Esophagus squamous epithelium (tissue), 5 donors: Measurements from ENCODE around the gene KEL. TPM values are rescaled to one million over a fixed set of nuclear protein-coding genes. Genes with fewer than 3 reads are reported as not detected.

Experiments used
- DNase-seq: peaks from one replicate; lab custom pipeline; 2025; lab: John Stamatoyannopoulos, UW
- H3K27ac ChIP-seq, 4 donors: fragments of 200-600 bp; sonication (generic); one replicate each; pipeline ENCODE4 v1.5.1; 2016 to 2019; ENCODE audit warnings: mild to moderate bottlenecking in 1 of 4
- H3K27me3 ChIP-seq, 4 donors: fragments of 200-600 bp; sonication (generic); 1 replicate in 3 of 4; 2 replicates in 1 of 4; pipeline versions ENCODE4 v1.5.1 to v1.6.0; 2017 to 2021; ENCODE audit warnings: antibody characterized with exemption in 1 of 4
- H3K36me3 ChIP-seq, 3 donors: fragments of 200-600 bp; sonication (generic); one replicate each; pipeline ENCODE4 v1.5.1; 2016 to 2019
- H3K4me1 ChIP-seq, 3 donors: fragments of 200-600 bp; sonication (generic); one replicate each; pipeline ENCODE4 v1.5.1; 2017 to 2019
- H3K4me3 ChIP-seq, 4 donors: fragments of 200-600 bp; sonication (generic); 1 replicate in 3 of 4; 2 replicates in 1 of 4; pipeline ENCODE4 v1.5.1; 2016 to 2019; ENCODE audit warnings: mild to moderate bottlenecking in 2 of 4, moderate library complexity in 1 of 4
- H3K9me3 ChIP-seq, 3 donors: fragments of 200-600 bp; sonication (generic); one replicate each; pipeline ENCODE4 v1.5.1; 2016 to 2019
- CTCF ChIP-seq, 6 experiments: fragments of 450-650 bp in 4 of 6; fragments of 200-600 bp in 2 of 6; sonication (generic) in 2 of 6; IDR thresholded peaks; one replicate each; pipeline ENCODE4 v1.5.1; 2016 to 2019; ENCODE audit warnings: antibody characterized with exemption in 6 of 6, mild to moderate bottlenecking in 4 of 6, moderate library complexity in 4 of 6
- POLR2A ChIP-seq, 4 donors: fragments of 450-650 bp; IDR thresholded peaks; one replicate each; pipeline ENCODE4 v1.6.1; 2017; ENCODE audit warnings: antibody characterized with exemption in 4 of 4, mild to moderate bottlenecking in 4 of 4, moderate library complexity in 3 of 4
- WGBS, 2 donors: methylation state at CpG; one replicate each; pipeline ENCODE4 v1.1.5; 2018; 5-methylcytosine and 5-hydroxymethylcytosine counted together
- intact Hi-C: fragments of 100-400 bp; cut with DNase I; formaldehyde crosslinking; loops from one replicate; pipeline ENCODE4 v1.15.0; 2022
- total RNA-seq, 4 donors: library from RNA; depleted of rRNA; stranded (reverse); fragments of >200 nt; gene quantifications; one replicate each; pipeline ENCODE4 v1.1.0, GENCODE V29; 2016
- donor health status: DM: yes; HTN: yes; CAD: no.

KEL gene
- total RNA-seq, 4 donors from 2014 or later = 0.09 to 3.6 (median 0.53) TPM; not detected in 1

DNA sequence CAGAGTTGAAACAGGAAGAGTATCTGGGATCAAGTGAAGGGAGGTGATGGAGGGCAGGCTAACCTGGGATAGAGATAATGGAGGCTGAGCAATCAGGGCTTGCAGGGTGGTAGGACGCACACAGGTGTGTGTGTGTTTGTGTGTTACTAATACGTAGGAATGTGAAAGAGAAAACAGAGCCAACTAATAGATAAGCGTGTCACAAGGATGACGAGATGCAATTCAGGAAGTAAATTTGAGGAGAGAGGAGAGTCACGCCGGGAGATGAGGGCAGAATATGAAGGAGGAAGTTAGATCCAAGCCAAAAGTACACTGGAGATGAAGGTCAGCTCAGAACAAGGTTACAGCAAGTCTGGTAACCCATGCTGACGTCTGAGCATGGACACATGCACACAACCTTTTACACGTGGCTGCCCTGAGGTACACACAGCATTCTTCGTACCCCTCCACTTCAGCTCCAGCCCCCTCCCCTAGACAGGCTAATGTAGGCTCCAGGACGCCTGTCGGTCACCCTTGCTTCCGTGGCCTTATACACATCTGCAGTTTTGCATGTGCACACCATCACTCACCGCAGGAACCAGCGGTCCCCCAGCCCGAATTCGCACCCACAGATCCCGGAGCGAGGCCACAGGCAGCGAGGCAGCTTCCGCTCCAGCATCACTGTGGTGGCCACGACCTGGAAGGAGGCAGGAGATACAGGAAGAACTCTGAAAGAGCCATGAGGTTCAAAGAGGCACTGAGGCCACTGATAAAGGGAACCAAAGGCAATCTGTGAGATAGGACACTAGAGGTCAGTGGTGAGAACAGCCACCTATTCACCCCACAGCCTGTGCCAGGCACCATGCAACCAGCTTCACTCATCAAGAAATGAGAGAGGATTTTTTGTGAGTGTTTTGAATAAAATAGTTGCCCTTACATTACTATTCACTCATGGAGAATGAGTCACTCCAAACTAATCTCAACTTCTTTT is 53.0 kb downstream of the KEL start:
- Histone ChIP-seq H3K27ac (no peak overlapping the region), H3K9me3 (no peaks in the 10 kb centered on the region), H3K27me3 (peaks cover 0 to 17% (median 0%) of the 10 kb centered on the region in 4 donors), H3K4me1 (peaks cover 0 to 38% (median 0%) of the 10 kb centered on the region in 3 donors), H3K4me3 (no peak overlapping the region), H3K36me3 (no peaks in the 10 kb centered on the region)
- no peak for DNase-seq
- 65 to 70% methylated on average over 8 to 15 of the region's 21 CpGs for WGBS, 2 donors
- TF ChIP-seq POLR2A (IDR thresholded peaks at IDR 0.05) (no peak), CTCF (IDR thresholded peaks at IDR 0.05) (peak in 2 of 6 experiments; percentile 7 to 37)
- intact Hi-C loops = no loop called here

GRCh38 chr7:142908290-142908689 is 53.9 kb downstream of the KEL start:
- Histone ChIP-seq H3K27ac (no peak overlapping the region), H3K27me3 (peaks cover 0 to 17% (median 0%) of the 10 kb centered on the region in 4 donors), H3K4me1 (peaks cover 0 to 29% (median 0%) of the 10 kb centered on the region in 3 donors), H3K36me3 (no peaks in the 10 kb centered on the region), H3K4me3 (no peak overlapping the region), H3K9me3 (no peaks in the 10 kb centered on the region)
- WGBS, 2 donors = 58 to 71% methylated on average over 11 of the region's 11 CpGs
- intact Hi-C loops = no loop called here
- no peak for DNase-seq
- TF ChIP-seq POLR2A (IDR thresholded peaks at IDR 0.05) (no peak), CTCF (IDR thresholded peaks at IDR 0.05) (no peak)

- DNase-seq = no peak
- Histone ChIP-seq H3K4me1 (peaks cover 0 to 32% (median 0%) of the 10 kb centered on the region in 3 donors), H3K9me3 (no peaks in the 10 kb centered on the region), H3K27ac (no peak overlapping the region), H3K36me3 (no peaks in the 10 kb centered on the region), H3K4me3 (no peak overlapping the region), H3K27me3 (peaks cover 0 to 12% (median 0%) of the 10 kb centered on the region in 4 donors)
- TF ChIP-seq CTCF (IDR thresholded peaks at IDR 0.05) (no peak), POLR2A (IDR thresholded peaks at IDR 0.05) (no peak)
- WGBS, 2 donors = 65 to 85% methylated on average over 2 of the region's 2 CpGs
- intact Hi-C loops = no loop called here
Measured at GRCh38 chr7:142906643-142907042, 55.5 kb downstream of the KEL start.

DNA sequence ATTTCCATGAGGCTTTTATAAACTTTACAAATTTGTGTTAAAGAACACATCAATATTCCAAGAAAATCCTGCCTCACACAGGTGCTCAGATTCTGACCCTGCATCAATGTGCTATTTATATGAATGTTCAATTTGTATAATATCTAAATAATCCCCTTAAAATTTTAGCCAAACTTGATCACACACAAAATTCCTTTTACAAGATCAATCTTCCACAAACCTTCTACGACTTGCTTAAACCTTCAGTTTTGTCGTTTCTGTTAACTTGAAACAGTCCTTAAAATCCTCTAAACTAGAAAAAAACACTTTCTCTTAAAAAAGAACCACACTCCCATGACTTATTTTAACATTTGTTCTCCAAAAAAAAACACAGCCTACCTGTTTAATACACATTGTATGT is 56.4 kb downstream of the KEL start:
- Histone ChIP-seq H3K4me3 (no peak overlapping the region), H3K4me1 (peaks cover 0 to 41% (median 0%) of the 10 kb centered on the region in 3 donors), H3K27ac (no peak overlapping the region), H3K27me3 (peaks cover 0 to 7% (median 0%) of the 10 kb centered on the region in 4 donors), H3K9me3 (no peaks in the 10 kb centered on the region), H3K36me3 (no peaks in the 10 kb centered on the region)
- intact Hi-C loops = no loop called here
- 78 to 83% methylated on average over 2 of the region's 2 CpGs for WGBS, 2 donors
- TF ChIP-seq POLR2A (IDR thresholded peaks at IDR 0.05) (no peak), CTCF (IDR thresholded peaks at IDR 0.05) (no peak)
- DNase-seq = no peak

DNA sequence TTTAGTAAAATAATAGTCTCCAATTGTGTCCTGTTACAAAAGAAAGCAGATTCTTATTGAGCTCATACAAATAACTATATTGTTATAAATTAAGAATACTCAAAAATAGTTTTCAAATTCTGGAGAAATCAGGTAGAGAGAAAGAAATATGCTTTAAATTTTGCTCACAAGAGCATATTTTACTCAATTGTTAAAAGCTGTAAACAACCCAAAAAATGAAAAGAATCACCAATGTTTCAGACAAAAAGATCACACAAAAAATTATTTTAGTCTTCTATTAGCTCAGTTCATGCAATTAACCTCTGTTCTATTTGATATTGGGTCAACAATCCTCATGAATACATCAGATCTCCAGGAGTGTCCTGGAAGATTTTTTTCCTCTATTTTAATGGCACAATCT is 58.0 kb downstream of the KEL start:
- peaks cover 0 to 4% (median 0%) of the 10 kb centered on the region in 4 donors for H3K27me3 ChIP-seq
- no peaks in the 10 kb centered on the region for H3K9me3 ChIP-seq
- peaks cover 0 to 39% (median 0%) of the 10 kb centered on the region in 3 donors for H3K4me1 ChIP-seq
- TF ChIP-seq CTCF (IDR thresholded peaks at IDR 0.05) = no peak
- no peak for TF ChIP-seq POLR2A (IDR thresholded peaks at IDR 0.05)
- no peak overlapping the region for H3K4me3 ChIP-seq
- no peak overlapping the region for H3K27ac ChIP-seq
- no peak for DNase-seq
- H3K36me3 ChIP-seq = no peaks in the 10 kb centered on the region
- intact Hi-C loops = no loop called here
